Measurements from ENCODE around the gene BSN. TPM values are rescaled to one million over a fixed set of nuclear protein-coding genes. Genes with fewer than 3 reads are reported as not detected.

BSN gene
- total RNA-seq, 1 experiment from 2014 or later: 0.37 TPM

DNA sequence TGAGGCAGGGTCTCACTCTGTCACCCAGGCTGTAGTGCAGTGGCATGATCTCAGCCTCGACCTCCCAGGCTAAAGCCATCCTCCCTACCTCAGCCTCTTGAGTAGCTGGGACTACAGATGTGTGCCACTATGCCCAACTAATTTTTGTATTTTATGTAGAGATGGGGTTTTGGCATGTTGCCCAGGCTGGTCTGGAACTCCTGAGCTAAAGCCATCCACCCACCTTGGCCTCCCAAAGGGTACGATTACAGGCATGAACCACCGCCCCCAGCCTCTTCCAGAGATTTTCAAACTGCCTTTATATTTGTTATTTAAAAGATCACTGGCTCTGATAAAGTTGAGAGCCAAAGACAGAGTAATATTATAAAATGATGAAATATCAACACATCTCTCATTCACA is 37.3 kb downstream of the BSN start:
- TF ChIP-seq, protein P1, sequence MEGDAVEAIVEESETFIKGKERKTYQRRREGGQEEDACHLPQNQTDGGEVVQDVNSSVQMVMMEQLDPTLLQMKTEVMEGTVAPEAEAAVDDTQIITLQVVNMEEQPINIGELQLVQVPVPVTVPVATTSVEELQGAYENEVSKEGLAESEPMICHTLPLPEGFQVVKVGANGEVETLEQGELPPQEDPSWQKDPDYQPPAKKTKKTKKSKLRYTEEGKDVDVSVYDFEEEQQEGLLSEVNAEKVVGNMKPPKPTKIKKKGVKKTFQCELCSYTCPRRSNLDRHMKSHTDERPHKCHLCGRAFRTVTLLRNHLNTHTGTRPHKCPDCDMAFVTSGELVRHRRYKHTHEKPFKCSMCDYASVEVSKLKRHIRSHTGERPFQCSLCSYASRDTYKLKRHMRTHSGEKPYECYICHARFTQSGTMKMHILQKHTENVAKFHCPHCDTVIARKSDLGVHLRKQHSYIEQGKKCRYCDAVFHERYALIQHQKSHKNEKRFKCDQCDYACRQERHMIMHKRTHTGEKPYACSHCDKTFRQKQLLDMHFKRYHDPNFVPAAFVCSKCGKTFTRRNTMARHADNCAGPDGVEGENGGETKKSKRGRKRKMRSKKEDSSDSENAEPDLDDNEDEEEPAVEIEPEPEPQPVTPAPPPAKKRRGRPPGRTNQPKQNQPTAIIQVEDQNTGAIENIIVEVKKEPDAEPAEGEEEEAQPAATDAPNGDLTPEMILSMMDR (IDR thresholded peaks at IDR 0.05; ENCODE audit: unreplicated experiment): no peak
- no peak for DNase-seq (ENCODE audit: unreplicated experiment)
- H3K4me1 Mint-ChIP-seq (ENCODE audit: insufficient read depth, unreplicated experiment): no peaks in the 10 kb centered on the region
- ChIA-PET POLR2A (interaction anchor here (1.7 kb wide), 1 partner anchor 47 kb away, joined by 3 read pairs; no protein-coding TSS in a partner anchor), CTCF (interaction anchor here (0.6 kb wide), 1 partner anchor 53 kb away, joined by 3 read pairs; no protein-coding TSS in a partner anchor)
- H3K9me3 Mint-ChIP-seq (ENCODE audit: unreplicated experiment): no peaks in the 10 kb centered on the region
- intact Hi-C loops (cut with micrococcal nuclease): no loop called here
- no peak overlapping the region for H3K4me3 Mint-ChIP-seq (ENCODE audit: unreplicated experiment)
- BruUV-seq (replicated peaks): no TSS peak
- no peak overlapping the region for H3K27ac Mint-ChIP-seq (ENCODE audit: low read depth, unreplicated experiment)
- H3K36me3 Mint-ChIP-seq (ENCODE audit: insufficient read depth, unreplicated experiment): no peaks in the 10 kb centered on the region
- H3K27me3 Mint-ChIP-seq (ENCODE audit: insufficient read depth, unreplicated experiment): no peaks in the 10 kb centered on the region

DNA sequence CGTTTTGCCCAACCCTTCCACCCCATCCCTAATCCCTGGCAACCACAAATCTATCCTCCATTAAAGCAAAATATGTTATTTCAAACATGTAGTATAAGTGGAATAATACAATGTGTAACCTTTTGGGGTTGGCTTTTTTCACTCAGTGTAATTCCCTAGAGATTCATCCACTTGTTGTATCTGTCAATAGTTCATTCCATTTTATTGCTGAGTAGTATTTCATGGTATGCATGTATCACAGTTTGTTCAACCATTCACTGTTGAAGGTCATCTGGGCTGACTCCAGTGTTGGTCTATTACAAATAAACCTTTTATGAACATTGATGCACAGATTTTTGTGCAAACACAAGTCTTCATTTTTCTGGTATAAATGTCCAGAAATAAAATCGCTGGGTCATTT is 38.8 kb downstream of the BSN start:
- DNase-seq (ENCODE audit: unreplicated experiment): no peak
- Mint-ChIP-seq H3K9me3 (ENCODE audit: unreplicated experiment) (no peaks in the 10 kb centered on the region), H3K27ac (ENCODE audit: low read depth, unreplicated experiment) (no peak overlapping the region), H3K27me3 (ENCODE audit: insufficient read depth, unreplicated experiment) (no peaks in the 10 kb centered on the region), H3K4me1 (ENCODE audit: insufficient read depth, unreplicated experiment) (no peaks in the 10 kb centered on the region), H3K4me3 (ENCODE audit: unreplicated experiment) (no peak overlapping the region), H3K36me3 (ENCODE audit: insufficient read depth, unreplicated experiment) (no peaks in the 10 kb centered on the region)
- TF ChIP-seq, protein P1 (IDR thresholded peaks at IDR 0.05; ENCODE audit: unreplicated experiment): no peak
- no TSS peak for BruUV-seq (replicated peaks)
- intact Hi-C loops (cut with micrococcal nuclease): no loop called here
- CTCF ChIA-PET: no interaction called here
- POLR2A ChIA-PET: interaction anchor here (0.6 kb wide), 1 partner anchor 139 kb away, joined by 3 read pairs; no protein-coding TSS in a partner anchor

DNA sequence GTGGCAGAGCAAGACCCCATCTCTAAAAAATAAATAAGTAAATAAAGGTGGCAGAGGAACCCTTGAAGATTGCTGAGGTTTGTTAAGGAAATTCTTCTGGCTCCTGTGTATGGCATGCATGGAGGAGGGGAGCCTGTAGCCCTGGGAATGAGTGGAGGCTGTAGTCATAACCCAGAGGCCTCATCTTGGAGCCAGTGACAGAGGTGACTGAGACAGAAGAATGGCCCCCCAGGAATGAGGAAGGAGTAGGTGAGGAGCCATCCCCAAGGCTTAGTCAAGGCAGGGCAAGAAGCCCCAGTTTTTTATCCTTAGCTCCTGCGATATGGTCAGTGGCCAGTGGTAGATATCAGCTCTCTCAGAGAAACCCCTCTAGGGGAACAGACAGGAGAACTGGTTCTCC is 46.5 kb downstream of the BSN start:
- H3K36me3 Mint-ChIP-seq (ENCODE audit: insufficient read depth, unreplicated experiment): no peaks in the 10 kb centered on the region
- CTCF ChIA-PET: interaction anchor here (0.6 to 1.6 kb wide), 2 partner anchors 17 to 61 kb away, joined by 4 to 6 read pairs; no protein-coding TSS in a partner anchor

DNA sequence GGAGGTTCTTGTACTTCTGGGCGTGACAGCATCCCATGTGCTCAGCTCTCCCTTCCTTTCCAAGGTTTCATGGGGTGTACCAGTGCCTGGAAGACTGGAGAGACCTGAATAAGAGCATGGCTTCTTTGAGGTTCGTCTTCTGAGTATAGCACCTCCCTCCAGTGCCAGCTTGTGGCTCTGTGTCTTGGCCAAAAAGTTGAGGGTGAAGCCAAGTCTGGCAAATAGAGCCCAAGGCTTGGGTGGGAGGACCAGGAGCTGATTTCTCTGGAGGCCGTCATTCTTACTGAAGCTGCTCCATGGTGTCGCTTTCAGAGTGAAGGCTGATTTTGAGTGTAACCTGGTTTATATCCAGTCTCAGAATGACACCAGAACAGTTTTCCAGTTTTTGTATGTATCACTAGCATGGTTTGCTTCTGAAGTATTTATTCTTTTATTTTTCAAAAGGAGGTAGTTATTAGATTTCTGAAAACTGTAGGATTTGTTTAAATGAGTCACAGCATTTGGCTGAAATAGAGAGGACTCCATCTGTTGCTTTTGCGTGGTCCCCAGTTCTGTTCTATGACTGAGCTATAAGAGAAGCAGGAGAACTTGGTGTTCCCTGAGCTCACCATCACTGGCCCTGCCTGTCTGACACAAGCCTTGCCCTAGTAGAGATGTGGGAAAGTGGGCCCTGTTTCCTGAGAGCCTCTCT is 47.2 kb downstream of the BSN start:
- Mint-ChIP-seq H3K36me3 (ENCODE audit: insufficient read depth, unreplicated experiment) (no peaks in the 10 kb centered on the region), H3K27me3 (ENCODE audit: insufficient read depth, unreplicated experiment) (no peaks in the 10 kb centered on the region), H3K27ac (ENCODE audit: low read depth, unreplicated experiment) (no peak overlapping the region), H3K9me3 (ENCODE audit: unreplicated experiment) (no peaks in the 10 kb centered on the region), H3K4me1 (ENCODE audit: insufficient read depth, unreplicated experiment) (peaks cover 16% of the 10 kb centered on the region), H3K4me3 (ENCODE audit: unreplicated experiment) (no peak overlapping the region)
- TF ChIP-seq, protein P1 (IDR thresholded peaks at IDR 0.05; ENCODE audit: unreplicated experiment): no peak
- no TSS peak for BruUV-seq (replicated peaks)
- DNase-seq (ENCODE audit: unreplicated experiment): no peak
- intact Hi-C loops (cut with micrococcal nuclease): no loop called here
- ChIA-PET CTCF (interaction anchor here (1.6 kb wide), 2 partner anchors 61 to 70 kb away, joined by 5 to 6 read pairs; no protein-coding TSS in a partner anchor), POLR2A (interaction anchor here (1.2 kb wide), 1 partner anchor 37 kb away, joined by 3 read pairs; no protein-coding TSS in a partner anchor)

More for the DNA sequence above, 46.5 kb downstream of the BSN start:
- H3K4me1 Mint-ChIP-seq (ENCODE audit: insufficient read depth, unreplicated experiment): peaks cover 12% of the 10 kb centered on the region
- TF ChIP-seq, protein P1 (IDR thresholded peaks at IDR 0.05; ENCODE audit: unreplicated experiment): no peak
- intact Hi-C loops (cut with micrococcal nuclease): no loop called here
- no peaks in the 10 kb centered on the region for H3K9me3 Mint-ChIP-seq (ENCODE audit: unreplicated experiment)
- POLR2A ChIA-PET: interaction anchor here (0.7 kb wide), 1 partner anchor 36 kb away, joined by 3 read pairs; no protein-coding TSS in a partner anchor
- no peak overlapping the region for H3K27ac Mint-ChIP-seq (ENCODE audit: low read depth, unreplicated experiment)
- H3K27me3 Mint-ChIP-seq (ENCODE audit: insufficient read depth, unreplicated experiment): no peaks in the 10 kb centered on the region
- BruUV-seq (replicated peaks): no TSS peak
- no peak overlapping the region for H3K4me3 Mint-ChIP-seq (ENCODE audit: unreplicated experiment)
- DNase-seq (ENCODE audit: unreplicated experiment): no peak
